HepG2 (cell line): ENCODE measurements around the gene REPIN1. TPM values are rescaled to one million over a fixed set of nuclear protein-coding genes. Genes with fewer than 3 reads are reported as not detected.

Experiments
- ATAC-seq: fragments of 200-7000 bp; cut with Tn5 transposase; 3 replicates; pipeline ENCODE4 v1.9.1; 2020; ENCODE audit warnings: mild to moderate bottlenecking, moderate library complexity
- BruUV-seq: library from RNA; stranded (reverse); fragments of 400-500 nt; replicated peaks from 2 replicates; lab custom pipeline; 2021; lab: Mats Ljungman, UMichigan
- CTCF ChIA-PET: fragments of 300-600 bp; formaldehyde crosslinking; extraction: SDS; loops from one replicate; lab custom pipeline; 2021; ENCODE audit warnings: low total read pairs, inconsistent platforms, low intra/inter-chr PET ratio; lab: Yijun Ruan, JAX
- POLR2A ChIA-PET: fragments of 350-600 bp; sonication (Branson Sonifier 250); formaldehyde crosslinking; loops from one replicate; lab custom pipeline; 2020; ENCODE audit warnings: antibody characterized with exemption, inconsistent platforms; lab: Yijun Ruan, JAX
- DNase-seq: peaks from one replicate; pipeline ENCODE4 v3.0.0-alpha.2; 2015; ENCODE audit warnings: low spot score
- FAIRE-seq: peaks from 3 replicates; lab custom pipeline; 2011; peaks lifted over from hg19 to GRCh38; lab: Jason Lieb, UNC
- H2AFZ ChIP-seq: one replicate; pipeline ENCODE4 v1.6.1; 2011; ENCODE audit warnings: low read length, inconsistent platforms
- H3K27ac ChIP-seq: fragments of 300-600 bp; 3 replicates; pipeline ENCODE4 v1.8.0; 2011; ENCODE audit warnings: mixed run types, mild to moderate bottlenecking, mixed read lengths, low read length, inconsistent platforms; ENCODE audit not compliant: insufficient read depth; ENCODE audit errors: extremely low read length
- H3K27me3 ChIP-seq, 2 experiments: fragments of 200-600 bp in 1 of 2; 2 replicates in 1 of 2; 3 replicates in 1 of 2; pipeline versions ENCODE4 v1.6.0 to v1.8.0; 2011; ENCODE audit warnings: low read length in 2 of 2, mild to moderate bottlenecking in 2 of 2, moderate library complexity in 2 of 2, inconsistent platforms in 1 of 2; ENCODE audit not compliant: insufficient read depth in 2 of 2, control insufficient read depth in 1 of 2
- H3K36me3 ChIP-seq, 2 experiments: fragments of 200-600 bp in 1 of 2; replicated peaks in 1 of 2; 2 replicates in 1 of 2; 3 replicates in 1 of 2; pipeline versions ENCODE4 v1.5.1 to v1.8.0; 2011; ENCODE audit warnings: low read length in 2 of 2, inconsistent platforms in 1 of 2; ENCODE audit not compliant: insufficient read depth in 2 of 2, control insufficient read depth in 1 of 2
- H3K4me1 ChIP-seq: 2 replicates; pipeline ENCODE4 v1.5.1; 2012; ENCODE audit warnings: low read length, inconsistent platforms; ENCODE audit not compliant: insufficient read depth
- H3K4me2 ChIP-seq: 2 replicates; pipeline ENCODE4 v1.6.0; 2011; ENCODE audit warnings: low read depth, low read length, inconsistent platforms
- H3K4me3 ChIP-seq, 3 experiments: fragments of 200-600 bp in 1 of 3; sonication (generic), shearing (Covaris generic) in 1 of 3; replicated peaks in 1 of 3; 2 replicates each; pipeline ENCODE4 v1.5.1; 2011 to 2016; ENCODE audit warnings: low read length in 3 of 3, inconsistent platforms in 2 of 3, low read depth in 2 of 3, mild to moderate bottlenecking in 2 of 3, control low read depth in 1 of 3, mixed read lengths in 1 of 3; ENCODE audit not compliant: insufficient read depth in 1 of 3
- H3K79me2 ChIP-seq: one replicate; pipeline ENCODE4 v1.6.1; 2011; ENCODE audit warnings: low read length, inconsistent platforms; ENCODE audit not compliant: insufficient read depth
- H3K9ac ChIP-seq: 2 replicates; pipeline ENCODE4 v1.6.0; 2011; ENCODE audit warnings: mild to moderate bottlenecking, low read depth, low read length, inconsistent platforms; ENCODE audit not compliant: insufficient read depth
- H3K9me3 ChIP-seq: 2 replicates; pipeline ENCODE4 v1.5.1; 2012; ENCODE audit warnings: mild to moderate bottlenecking, low read length
- H4K20me1 ChIP-seq: 2 replicates; pipeline ENCODE4 v1.6.0; 2011; ENCODE audit warnings: inconsistent platforms, mild to moderate bottlenecking, low read length, moderate library complexity; ENCODE audit not compliant: insufficient read depth
- HOXD1 ChIP-seq: sonication (generic); formaldehyde crosslinking; IDR thresholded peaks from 2 replicates; pipeline ENCODE4 v1.5.0; 2020; ENCODE audit warnings: missing genetic modification reagents
- KLF13 ChIP-seq: sonication (generic); formaldehyde crosslinking; IDR thresholded peaks from 2 replicates; pipeline ENCODE4 v1.4.0; 2020; ENCODE audit warnings: mild to moderate bottlenecking, missing genetic modification reagents
- PHB2 ChIP-seq: fragments of 450-650 bp; IDR thresholded peaks from 2 replicates; pipeline ENCODE4 v1.6.1; 2018; ENCODE audit not compliant: partially characterized antibody
- RBAK ChIP-seq: sonication (generic); formaldehyde crosslinking; IDR thresholded peaks from 2 replicates; pipeline ENCODE4 v1.5.1; 2020; ENCODE audit warnings: mild to moderate bottlenecking, missing genetic modification reagents
- RFX1 ChIP-seq: fragments of 450-650 bp; IDR thresholded peaks from 2 replicates; pipeline ENCODE4 v1.6.1; 2017
- ZNF256 ChIP-seq: sonication (generic); formaldehyde crosslinking; conservative IDR thresholded peaks from 2 replicates; pipeline ENCODE4 v1.4.0; 2020; ENCODE audit warnings: missing genetic modification reagents
- ZNF292 ChIP-seq: sonication (generic); formaldehyde crosslinking; IDR thresholded peaks from 2 replicates; pipeline ENCODE4 v1.8.1; 2022; ENCODE audit warnings: mild to moderate bottlenecking, low read depth, missing genetic modification reagents, borderline replicate concordance
- ZNF432 ChIP-seq: sonication (generic); formaldehyde crosslinking; IDR thresholded peaks from 2 replicates; pipeline ENCODE4 v1.5.0; 2020; ENCODE audit warnings: missing genetic modification reagents, mild to moderate bottlenecking, borderline replicate concordance
- ZNF616 ChIP-seq: sonication (generic); formaldehyde crosslinking; IDR thresholded peaks from 2 replicates; pipeline ENCODE4 v1.5.0; 2020; ENCODE audit warnings: low read depth, mild to moderate bottlenecking, missing genetic modification reagents
- ZSCAN9 ChIP-seq: IDR thresholded peaks from 2 replicates; pipeline ENCODE4 v1.6.1; 2016; ENCODE audit warnings: borderline replicate concordance
- WGBS: methylation state at CpG from one replicate; pipeline ENCODE4 v1.1.6; 2017; ENCODE audit warnings: low lambda C conversion rate; 5-methylcytosine and 5-hydroxymethylcytosine counted together
- in situ Hi-C: cut with HindIII; loops from 2 replicates; pipeline ENCODE4 v1.10.0; 2017; ENCODE audit warnings: low pct_unique_long_range_greater_than_20kb; ENCODE audit not compliant: extremely low pct_ligation_motif_present
- intact Hi-C: fragments of 100-400 bp; cut with micrococcal nuclease; formaldehyde crosslinking; loops from one replicate; pipeline ENCODE4 v1.10.0; 2022; ENCODE audit not compliant: unreplicated experiment
- polyA plus RNA-seq, 8 experiments: library from polyadenylated mRNA; depleted of rRNA in 3 of 8; stranded (reverse) in 7 of 8; unstranded in 1 of 8; fragments of >200 nt; fragmentation: Illumina TruSeq in 4 of 8; extraction: Trizol in 4 of 8; gene quantifications; 2 replicates each; pipeline versions ENCODE4 v1.2.1 to v1.2.3, GENCODE V29; 2011 to 2016; ENCODE audit warnings: low read depth in 4 of 8, missing spikeins in 1 of 8, mixed read lengths in 1 of 8; ENCODE audit not compliant: insufficient read depth in 1 of 8
- total RNA-seq, 5 experiments: library from RNA; depleted of rRNA; stranded (reverse); fragments of >200 nt; fragmentation: Illumina TruSeq; extraction: Trizol; gene quantifications; 2 replicates each; pipeline ENCODE4 v1.2.3, GENCODE V29; 2016; ENCODE audit warnings: low read depth in 1 of 5
- TF ChIP-seq, protein P1 (sequence below): sonication (generic); formaldehyde crosslinking; IDR thresholded peaks from 2 replicates; pipeline ENCODE4 v1.5.0; 2020; ENCODE audit warnings: mild to moderate bottlenecking, missing genetic modification reagents
- TF ChIP-seq, protein P2 (sequence below): sonication (generic); formaldehyde crosslinking; conservative IDR thresholded peaks from 2 replicates; pipeline ENCODE4 v1.8.0; 2022; ENCODE audit warnings: mild to moderate bottlenecking, moderate library complexity, missing genetic modification reagents
- TF ChIP-seq, protein P3 (sequence below): sonication (generic); formaldehyde crosslinking; IDR thresholded peaks from 2 replicates; pipeline ENCODE4 v1.8.1; 2023; ENCODE audit warnings: missing genetic modification reagents, mild to moderate bottlenecking, borderline replicate concordance
- TF ChIP-seq, protein P4 (sequence below): sonication (generic); formaldehyde crosslinking; IDR thresholded peaks from 2 replicates; pipeline ENCODE4 v1.4.0; 2020; ENCODE audit warnings: missing genetic modification reagents
- TF ChIP-seq, protein P5 (sequence below): sonication (generic); formaldehyde crosslinking; IDR thresholded peaks from 2 replicates; pipeline ENCODE4 v1.4.0; 2020; ENCODE audit warnings: missing genetic modification reagents

The REPIN1 gene
- total and polyA plus RNA-seq, 2 of the 13 experiments (the other 11 are each of a cell fraction or from before 2014, with no cell fraction given), result 69.9 to 108 TPM

DNA sequence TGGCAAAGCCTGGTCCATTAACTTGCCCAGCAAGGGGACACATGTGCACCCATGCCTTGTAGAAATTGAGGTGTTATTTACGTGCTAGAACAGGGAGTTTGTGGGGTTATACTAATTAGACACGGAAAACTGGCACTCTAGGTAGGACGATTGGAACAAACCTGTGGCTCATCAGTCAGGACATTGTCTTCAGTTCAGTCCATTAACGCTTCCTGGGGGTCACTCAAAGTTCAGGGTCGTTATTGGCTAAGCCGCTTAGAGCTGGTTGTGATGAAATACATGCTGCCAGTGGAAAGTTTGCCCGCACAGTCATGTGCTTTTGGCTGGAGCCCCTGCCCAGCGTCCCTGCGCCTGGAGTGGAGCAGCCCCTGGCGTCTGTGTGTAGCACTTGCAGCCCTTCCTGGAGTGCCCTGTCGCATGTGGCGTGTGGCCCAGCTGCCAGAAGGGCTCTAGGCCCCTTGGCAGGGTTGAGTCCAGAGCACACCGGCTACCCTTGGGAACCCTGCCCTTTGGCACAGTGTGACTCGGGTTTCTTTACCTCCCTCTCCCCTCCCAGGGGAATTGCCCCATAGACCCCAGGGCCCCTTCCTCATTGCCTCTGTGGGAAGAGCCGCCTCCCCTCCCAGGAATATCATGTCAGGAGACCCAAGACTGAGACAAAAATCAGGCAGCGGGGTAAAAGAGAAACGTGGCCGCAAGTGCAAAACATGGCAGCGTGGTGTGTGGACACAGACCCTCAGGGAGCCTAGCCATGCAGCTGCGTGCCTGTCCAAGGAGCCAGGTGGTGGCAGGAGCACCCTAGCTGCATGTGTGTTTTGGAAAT lies 20.3 kb downstream of the REPIN1 start:
- no TSS peak for BruUV-seq
- peak; percentile 93 for ATAC-seq
- Histone ChIP-seq H3K4me1 (peaks cover 55% of the 10 kb centered on the region), H3K27ac (peak overlapping the region; percentile 86), H3K4me3 (no peak overlapping the region), H3K9ac (peak overlapping the region; percentile 56), H3K9me3 (no peaks in the 10 kb centered on the region), H2AFZ (no peak overlapping the region), H3K79me2 (peaks cover 12% of the 10 kb centered on the region), H4K20me1 (no peaks in the 10 kb centered on the region), H3K27me3 (no peaks in the 10 kb centered on the region), H3K4me2 (peak overlapping the region; percentile 43), H3K36me3 (peaks cover 0 to 3% of the 10 kb centered on the region in 2 experiments; a peak in 2 of 5 replicates)
- peak; percentile 99 for FAIRE-seq
- in situ Hi-C loops (no loop called here), intact Hi-C loops (loop anchor here (1.0 to 5.0 kb wide), 7 partner anchors 16 to 103 kb away; partner anchors contain the start of genes ACTR3C, LRRC61 and RARRES2)
- DNase-seq, result peak; percentile 98
- ChIA-PET POLR2A (interaction anchor here (0.8 to 8.7 kb wide), 18 partner anchors 9 to 103 kb away, joined by 3 to 181 read pairs (median 5); partner anchors contain the start of genes ACTR3C, LRRC61 and REPIN1), CTCF (interaction anchor here (0.8 to 2.5 kb wide), 4 partner anchors 10 to 103 kb away, joined by 3 to 45 read pairs (median 8); partner anchors contain the start of gene ZNF775)
- 60% methylated on average over 8 of the region's 20 CpGs for whole genome bisulfite sequencing
- TF ChIP-seq PHB2 (no peak), ZNF616 (CRISPR knock-in tag) (0 out of 2 replicates have a peak, but pooled peaks have one; percentile 63), RBAK (CRISPR knock-in tag) (no peak), RFX1 (no peak), KLF13 (CRISPR knock-in tag) (no peak), HOXD1 (CRISPR knock-in tag) (peak; percentile 92), ZNF256 (CRISPR knock-in tag) (peak; percentile 93; the same call in 1 of the 2 replicates), ZNF432 (CRISPR knock-in tag) (no peak), ZSCAN9 (CRISPR knock-in tag) (peak; percentile 73; the same call in 1 of the 2 replicates), ZNF292 (CRISPR knock-in tag) (peak; percentile 80; the same call in 1 of the 2 replicates)
- TF ChIP-seq, protein P1, sequence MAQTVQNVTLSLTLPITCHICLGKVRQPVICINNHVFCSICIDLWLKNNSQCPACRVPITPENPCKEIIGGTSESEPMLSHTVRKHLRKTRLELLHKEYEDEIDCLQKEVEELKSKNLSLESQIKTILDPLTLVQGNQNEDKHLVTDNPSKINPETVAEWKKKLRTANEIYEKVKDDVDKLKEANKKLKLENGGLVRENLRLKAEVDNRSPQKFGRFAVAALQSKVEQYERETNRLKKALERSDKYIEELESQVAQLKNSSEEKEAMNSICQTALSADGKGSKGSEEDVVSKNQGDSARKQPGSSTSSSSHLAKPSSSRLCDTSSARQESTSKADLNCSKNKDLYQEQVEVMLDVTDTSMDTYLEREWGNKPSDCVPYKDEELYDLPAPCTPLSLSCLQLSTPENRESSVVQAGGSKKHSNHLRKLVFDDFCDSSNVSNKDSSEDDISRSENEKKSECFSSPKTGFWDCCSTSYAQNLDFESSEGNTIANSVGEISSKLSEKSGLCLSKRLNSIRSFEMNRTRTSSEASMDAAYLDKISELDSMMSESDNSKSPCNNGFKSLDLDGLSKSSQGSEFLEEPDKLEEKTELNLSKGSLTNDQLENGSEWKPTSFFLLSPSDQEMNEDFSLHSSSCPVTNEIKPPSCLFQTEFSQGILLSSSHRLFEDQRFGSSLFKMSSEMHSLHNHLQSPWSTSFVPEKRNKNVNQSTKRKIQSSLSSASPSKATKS (CRISPR knock-in tag), result no peak
- TF ChIP-seq, protein P2, sequence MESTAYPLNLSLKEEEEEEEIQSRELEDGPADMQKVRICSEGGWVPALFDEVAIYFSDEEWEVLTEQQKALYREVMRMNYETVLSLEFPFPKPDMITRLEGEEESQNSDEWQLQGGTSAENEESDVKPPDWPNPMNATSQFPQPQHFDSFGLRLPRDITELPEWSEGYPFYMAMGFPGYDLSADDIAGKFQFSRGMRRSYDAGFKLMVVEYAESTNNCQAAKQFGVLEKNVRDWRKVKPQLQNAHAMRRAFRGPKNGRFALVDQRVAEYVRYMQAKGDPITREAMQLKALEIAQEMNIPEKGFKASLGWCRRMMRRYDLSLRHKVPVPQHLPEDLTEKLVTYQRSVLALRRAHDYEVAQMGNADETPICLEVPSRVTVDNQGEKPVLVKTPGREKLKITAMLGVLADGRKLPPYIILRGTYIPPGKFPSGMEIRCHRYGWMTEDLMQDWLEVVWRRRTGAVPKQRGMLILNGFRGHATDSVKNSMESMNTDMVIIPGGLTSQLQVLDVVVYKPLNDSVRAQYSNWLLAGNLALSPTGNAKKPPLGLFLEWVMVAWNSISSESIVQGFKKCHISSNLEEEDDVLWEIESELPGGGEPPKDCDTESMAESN (CRISPR knock-in tag), result peak; percentile 93
- TF ChIP-seq, protein P3, sequence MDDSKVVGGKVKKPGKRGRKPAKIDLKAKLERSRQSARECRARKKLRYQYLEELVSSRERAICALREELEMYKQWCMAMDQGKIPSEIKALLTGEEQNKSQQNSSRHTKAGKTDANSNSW (CRISPR knock-in tag), result no peak
- TF ChIP-seq, protein P4, sequence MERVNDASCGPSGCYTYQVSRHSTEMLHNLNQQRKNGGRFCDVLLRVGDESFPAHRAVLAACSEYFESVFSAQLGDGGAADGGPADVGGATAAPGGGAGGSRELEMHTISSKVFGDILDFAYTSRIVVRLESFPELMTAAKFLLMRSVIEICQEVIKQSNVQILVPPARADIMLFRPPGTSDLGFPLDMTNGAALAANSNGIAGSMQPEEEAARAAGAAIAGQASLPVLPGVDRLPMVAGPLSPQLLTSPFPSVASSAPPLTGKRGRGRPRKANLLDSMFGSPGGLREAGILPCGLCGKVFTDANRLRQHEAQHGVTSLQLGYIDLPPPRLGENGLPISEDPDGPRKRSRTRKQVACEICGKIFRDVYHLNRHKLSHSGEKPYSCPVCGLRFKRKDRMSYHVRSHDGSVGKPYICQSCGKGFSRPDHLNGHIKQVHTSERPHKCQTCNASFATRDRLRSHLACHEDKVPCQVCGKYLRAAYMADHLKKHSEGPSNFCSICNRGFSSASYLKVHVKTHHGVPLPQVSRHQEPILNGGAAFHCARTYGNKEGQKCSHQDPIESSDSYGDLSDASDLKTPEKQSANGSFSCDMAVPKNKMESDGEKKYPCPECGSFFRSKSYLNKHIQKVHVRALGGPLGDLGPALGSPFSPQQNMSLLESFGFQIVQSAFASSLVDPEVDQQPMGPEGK (CRISPR knock-in tag), result peak; percentile 83
- TF ChIP-seq, protein P5, sequence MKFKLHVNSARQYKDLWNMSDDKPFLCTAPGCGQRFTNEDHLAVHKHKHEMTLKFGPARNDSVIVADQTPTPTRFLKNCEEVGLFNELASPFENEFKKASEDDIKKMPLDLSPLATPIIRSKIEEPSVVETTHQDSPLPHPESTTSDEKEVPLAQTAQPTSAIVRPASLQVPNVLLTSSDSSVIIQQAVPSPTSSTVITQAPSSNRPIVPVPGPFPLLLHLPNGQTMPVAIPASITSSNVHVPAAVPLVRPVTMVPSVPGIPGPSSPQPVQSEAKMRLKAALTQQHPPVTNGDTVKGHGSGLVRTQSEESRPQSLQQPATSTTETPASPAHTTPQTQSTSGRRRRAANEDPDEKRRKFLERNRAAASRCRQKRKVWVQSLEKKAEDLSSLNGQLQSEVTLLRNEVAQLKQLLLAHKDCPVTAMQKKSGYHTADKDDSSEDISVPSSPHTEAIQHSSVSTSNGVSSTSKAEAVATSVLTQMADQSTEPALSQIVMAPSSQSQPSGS, result peak; percentile 95
